Measurements from ENCODE around the gene GRIN2A.

DNA sequence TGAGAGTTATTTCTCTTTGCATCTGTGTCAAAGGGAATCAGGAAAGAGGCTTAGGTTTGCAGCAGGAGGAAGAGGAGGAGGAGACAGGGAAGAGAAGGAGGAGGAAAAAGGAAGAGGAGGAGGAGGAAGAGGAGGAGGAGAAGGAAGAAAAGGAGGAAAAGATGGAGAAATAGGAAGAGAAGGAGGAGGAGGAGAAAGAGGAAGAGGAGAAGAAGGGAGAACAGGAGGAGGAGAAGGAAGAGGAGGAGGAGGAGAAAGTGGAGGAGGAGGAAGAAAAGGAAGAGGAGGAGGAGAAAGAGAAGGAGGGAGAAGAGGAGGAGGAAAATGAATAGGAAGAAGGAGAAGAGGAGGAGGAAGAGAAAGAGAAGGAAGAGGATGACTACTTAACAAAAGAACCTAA lies 459.1 kb downstream of the GRIN2A start:
- TF ChIP-seq, protein P1, sequence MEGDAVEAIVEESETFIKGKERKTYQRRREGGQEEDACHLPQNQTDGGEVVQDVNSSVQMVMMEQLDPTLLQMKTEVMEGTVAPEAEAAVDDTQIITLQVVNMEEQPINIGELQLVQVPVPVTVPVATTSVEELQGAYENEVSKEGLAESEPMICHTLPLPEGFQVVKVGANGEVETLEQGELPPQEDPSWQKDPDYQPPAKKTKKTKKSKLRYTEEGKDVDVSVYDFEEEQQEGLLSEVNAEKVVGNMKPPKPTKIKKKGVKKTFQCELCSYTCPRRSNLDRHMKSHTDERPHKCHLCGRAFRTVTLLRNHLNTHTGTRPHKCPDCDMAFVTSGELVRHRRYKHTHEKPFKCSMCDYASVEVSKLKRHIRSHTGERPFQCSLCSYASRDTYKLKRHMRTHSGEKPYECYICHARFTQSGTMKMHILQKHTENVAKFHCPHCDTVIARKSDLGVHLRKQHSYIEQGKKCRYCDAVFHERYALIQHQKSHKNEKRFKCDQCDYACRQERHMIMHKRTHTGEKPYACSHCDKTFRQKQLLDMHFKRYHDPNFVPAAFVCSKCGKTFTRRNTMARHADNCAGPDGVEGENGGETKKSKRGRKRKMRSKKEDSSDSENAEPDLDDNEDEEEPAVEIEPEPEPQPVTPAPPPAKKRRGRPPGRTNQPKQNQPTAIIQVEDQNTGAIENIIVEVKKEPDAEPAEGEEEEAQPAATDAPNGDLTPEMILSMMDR (IDR thresholded peaks at IDR 0.05; ENCODE audit: low read length), result no peak
- TF ChIP-seq EZH2 (optimal IDR thresholded peaks at IDR 0.05; ENCODE audit: low read depth, low read length) (no peak), EZH2phosphoT487 (IDR thresholded peaks at IDR 0.05; ENCODE audit: low read length) (no peak)
